Mesendoderm (in vitro differentiated cells): ENCODE measurements around the gene ELOF1.

Experiments used
- DNase-seq: peaks from one replicate; pipeline ENCODE4 v3.0.0; 2013
- H2AK5ac ChIP-seq: 2 replicates; pipeline ENCODE4 v1.6.1; 2013; ENCODE audit warnings: low read length, inconsistent platforms
- H2BK120ac ChIP-seq: 2 replicates; pipeline ENCODE4 v1.6.1; 2013; ENCODE audit warnings: low read depth, mild to moderate bottlenecking, low read length, moderate library complexity, mixed read lengths
- H2BK15ac ChIP-seq: replicated peaks from 2 replicates; pipeline ENCODE4 v1.6.1; 2013; ENCODE audit warnings: low read depth, mild to moderate bottlenecking, moderate library complexity
- H2BK5ac ChIP-seq: 2 replicates; pipeline ENCODE4 v1.6.1; 2013; ENCODE audit warnings: low read length, inconsistent platforms
- H3K18ac ChIP-seq: 2 replicates; pipeline ENCODE4 v1.6.1; 2013; ENCODE audit warnings: mild to moderate bottlenecking, low read length, mixed read lengths
- H3K23ac ChIP-seq: one replicate; pipeline ENCODE4 v1.6.1; 2013; ENCODE audit warnings: low read length
- H3K27ac ChIP-seq: 2 replicates; pipeline ENCODE4 v1.5.1; 2013; ENCODE audit warnings: low read depth, mild to moderate bottlenecking, inconsistent platforms, low read length, moderate library complexity
- H3K27me3 ChIP-seq: 2 replicates; pipeline ENCODE4 v1.6.1; 2013; ENCODE audit warnings: low read length, control low read depth, mild to moderate bottlenecking, inconsistent platforms; ENCODE audit not compliant: insufficient read depth, poor library complexity
- H3K36me3 ChIP-seq: 2 replicates; pipeline ENCODE4 v1.6.1; 2013; ENCODE audit warnings: low read length, inconsistent platforms; ENCODE audit not compliant: control insufficient read depth, insufficient read depth
- H3K4ac ChIP-seq: one replicate; pipeline ENCODE4 v1.6.1; 2013; ENCODE audit warnings: low read depth, mild to moderate bottlenecking, low read length, moderate library complexity
- H3K4me1 ChIP-seq: 2 replicates; pipeline ENCODE4 v1.6.1; 2013; ENCODE audit warnings: low read depth, low read length, inconsistent platforms; ENCODE audit not compliant: control insufficient read depth
- H3K4me2 ChIP-seq: 2 replicates; pipeline ENCODE4 v1.6.1; 2013; ENCODE audit warnings: low read length
- H3K4me3 ChIP-seq: 2 replicates; pipeline ENCODE4 v1.5.1; 2013; ENCODE audit warnings: mild to moderate bottlenecking, low read length
- H3K56ac ChIP-seq: one replicate; pipeline ENCODE4 v1.6.1; 2013; ENCODE audit warnings: low read length
- H3K79me1 ChIP-seq: 2 replicates; pipeline ENCODE4 v1.6.1; 2013; ENCODE audit warnings: low read length, inconsistent platforms
- H3K79me2 ChIP-seq: 2 replicates; pipeline ENCODE4 v1.6.1; 2013; ENCODE audit warnings: mild to moderate bottlenecking, low read length; ENCODE audit not compliant: control insufficient read depth, insufficient read depth
- H3K9ac ChIP-seq: 2 replicates; pipeline ENCODE4 v1.6.1; 2013; ENCODE audit warnings: low read length, inconsistent platforms
- H4K5ac ChIP-seq: one replicate; pipeline ENCODE4 v1.6.1; 2013; ENCODE audit warnings: low read length
- H4K8ac ChIP-seq: one replicate; pipeline ENCODE4 v1.6.1; 2013; ENCODE audit warnings: low read depth, mild to moderate bottlenecking, control low read depth, low read length, moderate library complexity
- WGBS: extraction: QIAGEN DNeasy Blood & Tissue Kit; methylation state at CpG from one replicate; pipeline ENCODE4 v1.1.7; 2013; ENCODE audit warnings: low lambda C conversion rate, missing lambda C conversion rate; ENCODE audit not compliant: insufficient coverage; ENCODE audit errors: extremely low coverage; 5-methylcytosine and 5-hydroxymethylcytosine counted together

Gene ELOF1

GRCh38 chr19:11528551-11529341, 30.3 kb downstream of the ELOF1 start, which contains the start of gene ECSIT:
TSS of gene ECSIT (minus strand) at chr19:11529134. CDS start at chr19:11519170, 9,964 bp downstream.
- no peaks in the 10 kb centered on the region for H3K79me2 ChIP-seq
- no peak within 1 kb of the TSS for H4K8ac ChIP-seq
- H3K36me3 ChIP-seq, result no peaks in the 10 kb centered on the region
- peak within 1 kb of the TSS; percentile 70 for H2BK5ac ChIP-seq
- peak within 1 kb of the TSS; percentile 95 for H3K56ac ChIP-seq
- WGBS, result no CpG with 5 or more reads among the region's 47 CpGs
- peak within 1 kb of the TSS; percentile 75 for H3K27ac ChIP-seq
- peak within 1 kb of the TSS; percentile 80 for H3K4me2 ChIP-seq
- H3K23ac ChIP-seq, result no peak within 1 kb of the TSS
- DNase-seq, result peak; percentile 99
- no peaks in the 10 kb centered on the region for H3K27me3 ChIP-seq
- H2AK5ac ChIP-seq, result no peak within 1 kb of the TSS
- peaks cover 2% of the 10 kb centered on the region for H3K79me1 ChIP-seq
- H3K18ac ChIP-seq, result peak within 1 kb of the TSS; percentile 78
- no peak within 1 kb of the TSS for H2BK15ac ChIP-seq
- peak within 1 kb of the TSS; percentile 82 for H3K4me3 ChIP-seq
- H3K4ac ChIP-seq, result no peak within 1 kb of the TSS
- no peaks in the 10 kb centered on the region for H3K4me1 ChIP-seq
- peak within 1 kb of the TSS; percentile 89 for H3K9ac ChIP-seq
- H4K5ac ChIP-seq, result no peak within 1 kb of the TSS
- no peak within 1 kb of the TSS for H2BK120ac ChIP-seq

- no peak overlapping the region for H3K4me3 ChIP-seq
- H2BK15ac ChIP-seq, result no peak overlapping the region
- H3K9ac ChIP-seq, result no peak overlapping the region
- no CpG with 5 or more reads among the region's 9 CpGs for WGBS
- H3K79me2 ChIP-seq, result no peaks in the 10 kb centered on the region
- H4K5ac ChIP-seq, result no peak overlapping the region
- H3K27me3 ChIP-seq, result no peaks in the 10 kb centered on the region
- H3K18ac ChIP-seq, result no peak overlapping the region
- no peak overlapping the region for H2BK5ac ChIP-seq
- no peaks in the 10 kb centered on the region for H3K4me1 ChIP-seq
- no peaks in the 10 kb centered on the region for H3K36me3 ChIP-seq
- DNase-seq, result no peak
- H3K4me2 ChIP-seq, result no peak overlapping the region
- H2BK120ac ChIP-seq, result no peak overlapping the region
- no peaks in the 10 kb centered on the region for H3K79me1 ChIP-seq
- H3K4ac ChIP-seq, result no peak overlapping the region
- H3K23ac ChIP-seq, result no peak overlapping the region
- H2AK5ac ChIP-seq, result no peak overlapping the region
- H4K8ac ChIP-seq, result no peak overlapping the region
- no peak overlapping the region for H3K56ac ChIP-seq
- H3K27ac ChIP-seq, result no peak overlapping the region
Observed at GRCh38 chr19:11519138-11519537, 39.9 kb downstream of the ELOF1 start.

GRCh38 chr19:11513946-11514345, 45.1 kb downstream of the ELOF1 start:
- no CpG with 5 or more reads among the region's 20 CpGs for WGBS
- no peak overlapping the region for H3K4ac ChIP-seq

GRCh38 chr19:11510444-11510843, 48.6 kb downstream of the ELOF1 start:
- Histone ChIP-seq H3K18ac (no peak overlapping the region), H3K4me1 (no peaks in the 10 kb centered on the region), H3K79me1 (no peaks in the 10 kb centered on the region), H2AK5ac (no peak overlapping the region), H2BK120ac (no peak overlapping the region), H3K56ac (no peak overlapping the region), H3K4ac (no peak overlapping the region), H3K23ac (no peak overlapping the region), H3K27me3 (no peaks in the 10 kb centered on the region), H2BK5ac (no peak overlapping the region), H3K79me2 (no peaks in the 10 kb centered on the region), H3K27ac (no peak overlapping the region), H4K5ac (no peak overlapping the region), H3K9ac (no peak overlapping the region), H3K36me3 (no peaks in the 10 kb centered on the region), H3K4me2 (no peak overlapping the region), H4K8ac (no peak overlapping the region), H3K4me3 (no peak overlapping the region), H2BK15ac (no peak overlapping the region)
- WGBS, result no CpG with 5 or more reads among the region's 8 CpGs
- no peak for DNase-seq

More at GRCh38 chr19:11513946-11514345, 45.1 kb downstream of the ELOF1 start:
- Histone ChIP-seq H2BK5ac (no peak overlapping the region), H3K27ac (no peak overlapping the region), H2BK15ac (no peak overlapping the region), H3K4me1 (no peaks in the 10 kb centered on the region), H3K9ac (no peak overlapping the region), H3K18ac (no peak overlapping the region), H3K56ac (no peak overlapping the region), H3K4me2 (no peak overlapping the region), H3K23ac (no peak overlapping the region), H2AK5ac (no peak overlapping the region), H4K8ac (no peak overlapping the region), H3K79me1 (no peaks in the 10 kb centered on the region), H3K79me2 (no peaks in the 10 kb centered on the region), H3K36me3 (no peaks in the 10 kb centered on the region), H4K5ac (no peak overlapping the region), H3K27me3 (no peaks in the 10 kb centered on the region), H3K4me3 (no peak overlapping the region), H2BK120ac (no peak overlapping the region)
- no peak for DNase-seq

- H3K4ac ChIP-seq, result no peak overlapping the region
- no peak overlapping the region for H3K18ac ChIP-seq
- no peaks in the 10 kb centered on the region for H3K27me3 ChIP-seq
- no peak overlapping the region for H3K4me3 ChIP-seq
- no peak overlapping the region for H3K4me2 ChIP-seq
- no peaks in the 10 kb centered on the region for H3K36me3 ChIP-seq
- no peak for DNase-seq
- H3K9ac ChIP-seq, result no peak overlapping the region
- no peak overlapping the region for H3K23ac ChIP-seq
- WGBS, result no CpG with 5 or more reads among the region's 18 CpGs
- H2BK5ac ChIP-seq, result no peak overlapping the region
- no peak overlapping the region for H4K5ac ChIP-seq
- no peaks in the 10 kb centered on the region for H3K79me2 ChIP-seq
- peaks cover 4% of the 10 kb centered on the region for H3K4me1 ChIP-seq
- H2BK120ac ChIP-seq, result no peak overlapping the region
- H4K8ac ChIP-seq, result no peak overlapping the region
- no peak overlapping the region for H2AK5ac ChIP-seq
- no peaks in the 10 kb centered on the region for H3K79me1 ChIP-seq
- H3K27ac ChIP-seq, result no peak overlapping the region
- no peak overlapping the region for H3K56ac ChIP-seq
- H2BK15ac ChIP-seq, result no peak overlapping the region
Observed at GRCh38 chr19:11507370-11508078, 51.5 kb downstream of the ELOF1 start.
